Liver (tissue), 3 donors: ENCODE measurements around the gene CDH15.

Experiments
- CTCF ChIP-seq: fragments of 150-350 bp; IDR thresholded peaks from 2 replicates; pipeline ENCODE4 v1.5.1; 2017; ENCODE audit warnings: improper control_type of control experiment, low read depth, low read length; ENCODE audit not compliant: missing input control
- EGR1 ChIP-seq, 2 donors: IDR thresholded peaks; 2 replicates each; pipeline ENCODE4 v1.6.1; 2016 to 2018; ENCODE audit warnings: antibody characterized with exemption in 2 of 2, low read depth in 2 of 2
- HNF4G ChIP-seq: IDR thresholded peaks from 2 replicates; pipeline ENCODE4 v1.6.1; 2016; ENCODE audit warnings: antibody characterized with exemption
- MAX ChIP-seq: IDR thresholded peaks from 2 replicates; pipeline ENCODE4 v1.6.1; 2016; ENCODE audit warnings: antibody characterized with exemption
- SP1 ChIP-seq: IDR thresholded peaks from 2 replicates; pipeline ENCODE4 v1.6.1; 2018; ENCODE audit warnings: antibody characterized with exemption, mild to moderate bottlenecking
- ZBTB33 ChIP-seq: IDR thresholded peaks from 2 replicates; pipeline ENCODE4 v1.6.1; 2016; ENCODE audit warnings: antibody characterized with exemption
- donor health status: healthy.
- donor health status: healthy.

GRCh38 chr16:89138513-89138795, 33.1 kb upstream of the CDH15 start:
- TF ChIP-seq CTCF (no peak), MAX (no peak), ZBTB33 (no peak), SP1 (no peak), HNF4G (no peak), EGR1 (IDR thresholded peaks at IDR 0.05; ENCODE audit: low read depth in 2 of 2) (no peak)
